ENCODE measurements around the gene STK26.
"Not testable (repeated sequence)": the region's sequence is repeated elsewhere in the genome, so short reads cannot be mapped to it uniquely, and the experiment has no call there.

The STK26 gene

DNA sequence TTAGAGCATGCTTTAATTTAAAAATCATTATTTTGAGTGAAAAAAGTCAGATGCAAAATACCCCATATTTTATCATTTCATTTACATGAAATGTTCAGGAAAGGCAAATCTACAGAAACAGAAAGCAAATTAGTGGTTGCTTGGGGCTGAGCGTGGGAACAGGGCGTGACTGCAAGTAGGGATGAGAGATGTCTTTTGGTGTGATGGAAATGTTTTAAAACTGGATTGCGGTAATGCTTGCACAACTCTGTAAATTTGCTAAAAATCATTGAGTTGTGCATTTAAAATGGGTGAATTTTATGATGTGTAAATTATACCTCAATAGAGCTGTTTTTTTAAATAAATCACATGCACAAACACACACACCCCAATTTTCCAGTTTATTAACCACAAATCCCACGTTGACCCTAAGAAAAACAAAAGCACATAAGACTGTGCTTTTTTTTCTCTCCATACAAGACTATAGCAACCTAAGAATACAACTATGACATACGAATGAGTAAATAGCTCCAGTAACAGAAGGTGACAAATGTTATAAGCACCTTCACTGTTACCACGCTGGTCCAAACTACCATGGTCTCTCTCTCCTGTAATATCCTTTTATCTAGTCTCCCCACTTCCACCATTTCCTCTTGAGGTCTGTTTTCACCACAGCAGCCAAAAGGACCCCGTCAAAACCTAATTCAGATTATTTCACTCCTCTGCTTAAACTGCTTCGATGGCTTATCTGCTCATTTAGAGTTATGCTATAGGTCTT is 67.5 kb downstream of the STK26 start:
- DNase-seq (ENCODE audit: low read depth) = no peak
- no peak overlapping the region for H3K4me3 ChIP-seq (ENCODE audit: low read depth, low read length)

- H3K4me3 ChIP-seq (ENCODE audit: low read depth, low read length) = no peak overlapping the region
- DNase-seq (ENCODE audit: low read depth) = peak; percentile 15
These were observed 69.5 kb downstream of the STK26 start for GRCh38 chrX:132092439-132093065.

GRCh38 chrX:132093239-132093860 is 70.2 kb downstream of the STK26 start:
- H3K4me3 ChIP-seq (ENCODE audit: low read depth, low read length) = no peak overlapping the region
- DNase-seq (ENCODE audit: low read depth) = no peak

- DNase-seq (ENCODE audit: low read depth) = peak; percentile 22
These were observed 71.1 kb downstream of the STK26 start for GRCh38 chrX:132094164-132094563.

DNA sequence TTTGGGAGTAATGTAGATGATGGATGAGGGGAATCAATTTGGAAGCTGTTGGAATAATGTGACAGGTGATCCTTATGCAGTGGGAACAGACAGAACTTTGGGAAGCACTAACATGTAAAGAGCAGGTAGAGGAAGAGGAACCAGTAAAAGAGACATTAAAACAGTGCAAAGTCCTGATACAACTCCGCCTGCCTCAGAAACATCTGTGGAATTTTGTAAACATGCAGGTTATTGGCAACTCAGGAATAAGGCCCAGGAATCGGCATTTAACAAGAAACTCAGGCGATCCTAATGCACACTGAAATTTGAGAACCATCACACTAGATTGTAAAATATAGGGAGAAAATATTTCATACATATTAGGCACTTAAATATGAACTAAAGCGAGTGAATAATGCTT is 75.6 kb downstream of the STK26 start:
- DNase-seq (ENCODE audit: low read depth); H3K4me3 ChIP-seq (ENCODE audit: low read depth, low read length): not testable (repeated sequence)

More at GRCh38 chrX:132094164-132094563, 71.1 kb downstream of the STK26 start:
- no peak overlapping the region for H3K4me3 ChIP-seq (ENCODE audit: low read depth, low read length)

DNA sequence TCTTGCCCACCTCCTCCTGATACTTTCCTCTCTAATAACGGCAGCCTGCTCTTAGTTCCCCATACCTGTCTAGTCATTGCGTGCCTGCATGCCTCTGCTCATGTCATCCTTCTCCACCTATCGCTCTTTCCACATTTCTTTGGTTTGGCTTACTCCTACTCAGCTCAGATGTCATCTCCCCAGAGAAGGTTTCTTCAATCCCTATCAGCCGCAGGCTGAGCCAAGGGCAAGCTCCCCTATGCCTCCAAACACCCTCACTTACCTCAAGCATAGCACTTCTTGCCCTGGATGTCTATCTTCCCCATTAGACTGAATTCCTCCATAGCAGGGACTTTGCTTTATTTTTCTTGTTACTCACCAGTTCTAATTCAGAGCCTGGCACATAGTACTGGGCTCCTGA is 78.1 kb downstream of the STK26 start:
- DNase-seq (ENCODE audit: low read depth) = no peak

DNA sequence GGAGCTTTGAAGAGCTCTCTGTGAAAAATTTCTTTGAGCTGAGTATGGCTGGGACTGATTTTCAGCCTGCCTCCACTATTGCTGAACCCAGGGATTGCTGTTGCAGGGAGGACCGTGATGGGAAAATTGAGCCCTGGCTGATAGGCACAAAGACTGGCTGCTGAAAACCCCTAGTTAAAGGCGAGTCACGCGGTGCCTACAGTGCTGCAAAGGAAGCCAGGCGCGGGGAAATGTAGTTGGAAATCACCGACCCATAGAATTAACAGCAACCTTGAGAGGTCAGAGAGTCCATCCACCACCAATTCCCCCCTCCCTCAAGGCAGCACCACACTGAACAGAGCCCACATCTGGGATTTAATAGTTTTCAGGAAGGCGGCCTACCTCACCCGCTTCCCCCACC is 78.7 kb downstream of the STK26 start:
- no peak overlapping the region for H3K4me3 ChIP-seq (ENCODE audit: low read depth, low read length)
- no peak for DNase-seq (ENCODE audit: low read depth)

More for the DNA sequence above, 78.1 kb downstream of the STK26 start:
- no peak overlapping the region for H3K4me3 ChIP-seq (ENCODE audit: low read depth, low read length)

- H3K4me3 ChIP-seq (ENCODE audit: low read depth, low read length) = no peak overlapping the region
- DNase-seq (ENCODE audit: low read depth) = no peak
These were observed 84.2 kb downstream of the STK26 start for GRCh38 chrX:132107291-132107690.

DNA sequence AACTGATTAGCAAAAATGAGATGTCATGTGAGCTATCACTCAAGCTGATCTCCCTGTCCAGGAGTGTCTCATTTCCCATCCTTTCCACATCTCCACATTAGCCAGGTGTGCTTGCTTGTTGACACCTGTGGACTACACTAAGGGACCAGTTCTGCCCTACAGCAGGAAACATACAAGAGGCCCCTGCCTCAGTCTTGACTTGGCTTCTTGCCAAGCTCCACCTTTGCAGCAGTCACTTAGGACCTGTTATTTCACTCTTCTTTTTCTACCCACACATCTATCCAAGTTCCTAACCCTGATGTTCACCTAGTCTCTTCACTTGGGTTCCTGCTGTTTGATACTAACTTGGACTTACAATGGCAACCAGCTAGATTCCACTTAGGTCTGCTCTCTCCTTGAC is 91.5 kb downstream of the STK26 start:
- DNase-seq (ENCODE audit: low read depth) = no peak
- H3K4me3 ChIP-seq (ENCODE audit: low read depth, low read length) = no peak overlapping the region

GRCh38 chrX:132115792-132116191 is 92.7 kb downstream of the STK26 start:
- H3K4me3 ChIP-seq (ENCODE audit: low read depth, low read length) = no peak overlapping the region
- DNase-seq (ENCODE audit: low read depth) = no peak

- DNase-seq (ENCODE audit: low read depth) = no peak
- H3K4me3 ChIP-seq (ENCODE audit: low read depth, low read length) = no peak overlapping the region
These were observed 95.3 kb downstream of the STK26 start for GRCh38 chrX:132118358-132118757.

DNA sequence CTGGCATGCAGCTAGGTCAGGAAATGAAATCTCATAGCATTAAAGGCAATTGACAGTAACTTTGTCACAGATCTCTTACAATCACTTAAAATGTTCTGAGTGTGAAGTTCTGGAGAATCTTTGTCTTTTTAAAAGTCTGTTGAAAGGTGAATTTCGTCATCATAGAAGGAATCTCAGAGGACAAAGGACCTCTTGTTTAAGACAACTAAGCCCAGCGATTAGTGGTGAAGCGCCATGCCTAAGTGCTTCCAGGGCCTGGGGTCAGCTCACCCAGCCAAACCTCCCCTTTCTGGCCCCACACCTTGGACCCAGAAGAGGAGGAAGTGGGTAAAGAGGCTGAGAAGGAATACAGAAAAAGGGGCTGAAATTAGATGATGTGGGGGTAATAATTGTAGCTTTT is 96.2 kb downstream of the STK26 start:
- H3K4me3 ChIP-seq (ENCODE audit: low read depth, low read length) = no peak overlapping the region
- DNase-seq (ENCODE audit: low read depth) = no peak

DNA sequence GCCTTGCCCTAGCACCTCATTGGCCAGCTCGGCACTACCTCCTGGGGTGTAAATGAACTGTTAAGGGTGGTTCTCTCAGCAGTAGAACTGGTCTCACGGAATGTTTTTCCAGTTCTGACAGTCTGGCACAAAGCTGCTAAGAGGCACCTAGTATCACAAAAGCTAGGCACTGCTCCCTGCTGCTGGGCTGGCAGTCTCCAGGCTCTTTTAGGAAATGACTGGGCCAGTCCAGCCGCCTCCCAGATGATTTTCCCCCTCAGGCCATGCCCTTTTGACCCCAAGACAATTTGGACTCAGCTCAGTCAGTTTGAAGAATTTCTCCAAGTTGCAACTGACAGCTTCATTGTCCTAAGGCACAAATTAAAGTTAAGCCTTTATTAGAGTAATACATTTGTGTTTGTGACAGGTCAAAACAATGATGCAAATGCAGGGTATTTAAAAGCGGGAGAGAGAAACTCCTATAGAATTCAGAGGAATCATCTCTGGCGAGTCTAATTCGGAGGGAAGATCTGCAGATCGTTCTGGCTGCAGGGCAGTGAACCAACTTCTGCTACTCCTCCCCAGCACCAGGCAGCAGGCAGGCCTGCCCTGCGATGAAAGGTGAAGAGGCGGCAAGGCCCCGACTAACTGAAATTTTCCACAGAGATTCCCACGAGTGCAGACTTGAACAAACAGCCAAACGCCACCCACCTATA is 96.9 kb downstream of the STK26 start:
- H3K4me3 ChIP-seq (ENCODE audit: low read depth, low read length) = no peak overlapping the region
- no peak for DNase-seq (ENCODE audit: low read depth)

GRCh38 chrX:132120913-132121312 is 97.8 kb downstream of the STK26 start:
- H3K4me3 ChIP-seq (ENCODE audit: low read depth, low read length) = no peak overlapping the region
- DNase-seq (ENCODE audit: low read depth) = no peak
